AG04449 (cell line): ENCODE measurements around the gene ELK4.

ENCODE experiments used
- CTCF ChIA-PET: fragments of 350-600 bp; formaldehyde crosslinking; extraction: SDS; loops from one replicate; lab custom pipeline; 2021; ENCODE audit warnings: antibody characterized with exemption; lab: Yijun Ruan, JAX
- POLR2A ChIA-PET: fragments of 400-600, 350-600 bp; formaldehyde crosslinking; extraction: SDS; loops from one replicate; lab custom pipeline; 2020; ENCODE audit warnings: antibody characterized with exemption, inconsistent platforms; lab: Yijun Ruan, JAX
- DNase-seq: peaks from one replicate; pipeline ENCODE4 v3.0.0-alpha.2; 2010; ENCODE audit warnings: low read depth, low spot score
- H3K4me3 ChIP-seq: 2 replicates; pipeline ENCODE4 v1.5.1; 2011; ENCODE audit warnings: low read depth, mild to moderate bottlenecking, control low read depth, low read length
- TF ChIP-seq, protein P1 (sequence below): IDR thresholded peaks from one replicate; pipeline ENCODE4 v1.5.1; 2011; ENCODE audit warnings: mild to moderate bottlenecking, moderate library complexity, low read length, control low read depth, inconsistent platforms; ENCODE audit not compliant: insufficient read depth; ENCODE audit errors: missing control alignments

The ELK4 gene

DNA sequence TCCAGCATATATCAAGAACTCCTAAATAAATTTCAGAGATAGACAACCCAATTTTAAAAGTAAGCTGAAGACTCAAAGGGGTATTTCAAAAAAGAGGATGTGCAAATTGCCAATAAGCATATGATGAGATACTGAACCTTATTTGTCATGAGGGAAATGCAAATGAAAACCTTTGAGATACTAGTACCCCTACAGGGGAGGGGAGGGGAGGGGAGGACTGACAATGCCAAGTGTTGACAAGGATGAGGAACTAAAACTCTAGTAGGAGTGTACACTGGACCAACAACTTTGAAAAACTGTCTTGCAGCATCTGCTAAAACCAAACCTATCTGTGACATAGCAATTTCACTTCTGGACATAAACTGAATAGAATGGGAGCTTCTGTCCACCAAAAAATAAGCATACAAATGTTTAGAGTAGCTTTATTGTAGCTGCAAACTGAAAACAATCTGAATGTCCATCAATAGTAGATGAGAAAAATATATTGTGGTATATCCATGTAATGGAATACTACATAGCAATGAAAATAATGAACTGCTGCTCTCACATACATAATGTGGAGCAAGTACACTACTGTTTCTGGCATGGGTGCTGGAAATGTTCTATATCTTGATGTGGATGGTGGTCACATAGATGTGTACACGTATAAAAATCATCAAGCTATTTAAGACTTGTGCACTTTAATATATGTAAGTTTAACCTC is 70.2 kb downstream of the ELK4 start:
- TF ChIP-seq, protein P1, sequence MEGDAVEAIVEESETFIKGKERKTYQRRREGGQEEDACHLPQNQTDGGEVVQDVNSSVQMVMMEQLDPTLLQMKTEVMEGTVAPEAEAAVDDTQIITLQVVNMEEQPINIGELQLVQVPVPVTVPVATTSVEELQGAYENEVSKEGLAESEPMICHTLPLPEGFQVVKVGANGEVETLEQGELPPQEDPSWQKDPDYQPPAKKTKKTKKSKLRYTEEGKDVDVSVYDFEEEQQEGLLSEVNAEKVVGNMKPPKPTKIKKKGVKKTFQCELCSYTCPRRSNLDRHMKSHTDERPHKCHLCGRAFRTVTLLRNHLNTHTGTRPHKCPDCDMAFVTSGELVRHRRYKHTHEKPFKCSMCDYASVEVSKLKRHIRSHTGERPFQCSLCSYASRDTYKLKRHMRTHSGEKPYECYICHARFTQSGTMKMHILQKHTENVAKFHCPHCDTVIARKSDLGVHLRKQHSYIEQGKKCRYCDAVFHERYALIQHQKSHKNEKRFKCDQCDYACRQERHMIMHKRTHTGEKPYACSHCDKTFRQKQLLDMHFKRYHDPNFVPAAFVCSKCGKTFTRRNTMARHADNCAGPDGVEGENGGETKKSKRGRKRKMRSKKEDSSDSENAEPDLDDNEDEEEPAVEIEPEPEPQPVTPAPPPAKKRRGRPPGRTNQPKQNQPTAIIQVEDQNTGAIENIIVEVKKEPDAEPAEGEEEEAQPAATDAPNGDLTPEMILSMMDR, result no peak
- H3K4me3 ChIP-seq, result no peak overlapping the region
- no peak for DNase-seq
- ChIA-PET POLR2A (no interaction called here), CTCF (interaction anchor here (0.7 to 1.8 kb wide), 4 partner anchors 20 to 30 kb away, joined by 3 to 8 read pairs (median 3); no protein-coding TSS in a partner anchor)
